Measurements from ENCODE around the gene SRF.

SRF gene

GRCh38 chr6:43170931-43171706, at the start of gene SRF:
TSS of gene SRF (plus strand) at chr6:43171269. CDS start at chr6:43171657, 388 bp downstream.
- TF ChIP-seq, protein P1, sequence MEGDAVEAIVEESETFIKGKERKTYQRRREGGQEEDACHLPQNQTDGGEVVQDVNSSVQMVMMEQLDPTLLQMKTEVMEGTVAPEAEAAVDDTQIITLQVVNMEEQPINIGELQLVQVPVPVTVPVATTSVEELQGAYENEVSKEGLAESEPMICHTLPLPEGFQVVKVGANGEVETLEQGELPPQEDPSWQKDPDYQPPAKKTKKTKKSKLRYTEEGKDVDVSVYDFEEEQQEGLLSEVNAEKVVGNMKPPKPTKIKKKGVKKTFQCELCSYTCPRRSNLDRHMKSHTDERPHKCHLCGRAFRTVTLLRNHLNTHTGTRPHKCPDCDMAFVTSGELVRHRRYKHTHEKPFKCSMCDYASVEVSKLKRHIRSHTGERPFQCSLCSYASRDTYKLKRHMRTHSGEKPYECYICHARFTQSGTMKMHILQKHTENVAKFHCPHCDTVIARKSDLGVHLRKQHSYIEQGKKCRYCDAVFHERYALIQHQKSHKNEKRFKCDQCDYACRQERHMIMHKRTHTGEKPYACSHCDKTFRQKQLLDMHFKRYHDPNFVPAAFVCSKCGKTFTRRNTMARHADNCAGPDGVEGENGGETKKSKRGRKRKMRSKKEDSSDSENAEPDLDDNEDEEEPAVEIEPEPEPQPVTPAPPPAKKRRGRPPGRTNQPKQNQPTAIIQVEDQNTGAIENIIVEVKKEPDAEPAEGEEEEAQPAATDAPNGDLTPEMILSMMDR (IDR thresholded peaks at IDR 0.05; ENCODE audit: low read depth, low read length) = peak; percentile 24
- peak; percentile 99 to 100 for DNase-seq (ENCODE audit: low read depth in 2 of 2)
- H3K4me3 ChIP-seq (replicated peaks in 1 of 2; ENCODE audit: low read depth in 2 of 2, low read length in 2 of 2) = peak within 1 kb of the TSS; percentile 90

GRCh38 chr6:43122146-43122545, 48.9 kb upstream of the SRF start:
- H3K4me3 ChIP-seq (replicated peaks in 1 of 2; ENCODE audit: low read depth in 2 of 2, low read length in 2 of 2) = no peak overlapping the region
- DNase-seq (ENCODE audit: low read depth in 2 of 2) = no peak
- TF ChIP-seq, protein P1 (IDR thresholded peaks at IDR 0.05; ENCODE audit: low read depth, low read length) = no peak

DNA sequence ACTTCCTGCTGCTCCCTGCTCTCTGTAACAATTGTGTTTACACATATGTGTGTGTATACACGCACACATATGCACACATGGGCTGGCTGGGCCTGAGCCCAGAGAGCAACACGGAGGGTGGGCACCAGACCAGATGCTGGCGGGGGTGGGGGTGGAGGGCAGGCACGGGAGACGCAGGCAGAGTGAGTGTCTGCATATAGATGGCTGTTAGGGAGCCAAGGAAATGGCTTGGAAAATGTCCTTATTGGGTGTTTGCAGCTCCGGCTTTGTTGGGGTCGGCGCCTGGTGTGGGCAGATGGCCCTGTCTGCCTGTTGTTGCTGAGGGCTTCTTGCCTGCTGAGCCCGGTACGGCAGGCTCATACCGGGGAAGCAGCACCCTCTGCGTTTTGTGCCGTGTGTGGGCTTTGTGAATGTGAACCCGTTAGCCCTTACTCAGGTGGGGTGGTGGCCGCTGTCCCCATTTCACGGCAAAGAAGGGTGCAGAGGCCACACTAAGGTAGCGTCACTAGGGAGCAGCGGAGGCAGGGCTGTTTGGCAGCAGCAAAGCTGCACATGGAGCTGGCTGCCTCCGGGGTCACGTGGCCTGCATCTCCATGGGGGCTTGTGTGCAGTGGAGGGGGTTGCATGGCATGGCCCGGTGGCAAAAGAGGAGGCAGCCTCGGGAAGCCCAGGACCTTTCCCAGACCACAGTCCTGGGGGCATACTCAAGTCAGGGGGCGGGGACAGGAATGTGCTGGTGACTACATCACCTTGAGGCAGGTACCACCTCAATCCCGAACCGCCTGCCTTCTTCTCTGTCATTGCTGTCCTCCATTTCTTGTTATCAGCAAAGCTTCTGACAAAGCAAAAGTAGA, 47.4 kb upstream of the SRF start:
- no peak overlapping the region for H3K4me3 ChIP-seq (replicated peaks in 1 of 2; ENCODE audit: low read depth in 2 of 2, low read length in 2 of 2)
- TF ChIP-seq, protein P1 (IDR thresholded peaks at IDR 0.05; ENCODE audit: low read depth, low read length) = no peak
- no peak for DNase-seq (ENCODE audit: low read depth in 2 of 2)

DNA sequence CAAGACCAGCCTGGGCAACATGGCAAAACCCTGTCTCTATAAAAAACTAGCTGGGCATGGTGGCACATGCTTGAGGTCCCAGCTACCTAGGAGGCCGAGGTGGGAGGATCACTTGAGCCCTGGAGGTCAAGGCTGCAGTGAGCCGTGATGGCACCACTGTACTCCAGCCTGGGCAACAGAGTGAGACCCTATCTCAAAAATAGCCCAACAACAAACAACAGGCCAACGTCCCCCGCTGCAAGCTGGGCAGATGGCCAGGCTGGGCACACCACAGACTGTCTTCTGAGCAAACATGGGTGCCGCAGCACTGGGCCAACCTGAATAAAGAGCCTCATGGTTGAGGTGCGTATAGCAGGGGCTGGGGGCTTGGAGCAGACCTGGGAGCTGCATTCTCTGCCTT, 46.6 kb upstream of the SRF start:
- DNase-seq (ENCODE audit: low read depth in 2 of 2) = no peak
- no peak overlapping the region for H3K4me3 ChIP-seq (replicated peaks in 1 of 2; ENCODE audit: low read depth in 2 of 2, low read length in 2 of 2)
- TF ChIP-seq, protein P1 (IDR thresholded peaks at IDR 0.05; ENCODE audit: low read depth, low read length) = no peak

DNA sequence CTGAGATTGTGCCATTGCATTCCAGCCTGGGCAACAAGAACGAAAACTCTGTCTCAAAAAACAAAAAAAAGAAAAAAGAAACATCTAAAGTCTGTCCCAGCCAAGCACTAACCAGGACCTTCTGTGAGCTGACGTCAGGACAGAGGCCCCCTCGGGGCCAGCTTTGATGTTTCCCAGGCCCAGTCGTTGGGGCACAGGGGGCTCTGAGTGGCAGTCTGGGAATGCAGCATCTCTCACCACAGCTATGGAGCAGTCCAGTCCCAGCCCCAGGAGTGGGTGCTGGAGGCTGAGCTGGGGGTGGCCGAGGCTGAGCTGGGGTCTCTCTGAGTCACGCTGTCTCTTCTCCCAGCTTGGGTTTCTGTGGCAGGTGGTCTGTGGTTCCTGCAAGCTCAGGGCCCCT, 46.0 kb upstream of the SRF start:
- TF ChIP-seq, protein P1 (IDR thresholded peaks at IDR 0.05; ENCODE audit: low read depth, low read length) = no peak

GRCh38 chr6:43125555-43125954, 45.5 kb upstream of the SRF start:
- TF ChIP-seq, protein P1 (IDR thresholded peaks at IDR 0.05; ENCODE audit: low read depth, low read length) = no peak
- no peak overlapping the region for H3K4me3 ChIP-seq (replicated peaks in 1 of 2; ENCODE audit: low read depth in 2 of 2, low read length in 2 of 2)
- DNase-seq (ENCODE audit: low read depth in 2 of 2) = peak in 1 of 2 donors; percentile 19

More for the DNA sequence above, 46.0 kb upstream of the SRF start:
- DNase-seq (ENCODE audit: low read depth in 2 of 2) = peak; percentile 57 to 69
- H3K4me3 ChIP-seq (replicated peaks in 1 of 2; ENCODE audit: low read depth in 2 of 2, low read length in 2 of 2) = no peak overlapping the region
